ENCODE results near the gene SOX5. TPM values are rescaled to one million over a fixed set of nuclear protein-coding genes. Genes with fewer than 3 reads are reported as not detected.

SOX5 gene
- total RNA-seq, 1 experiment from 2014 or later = 3.1 TPM

DNA sequence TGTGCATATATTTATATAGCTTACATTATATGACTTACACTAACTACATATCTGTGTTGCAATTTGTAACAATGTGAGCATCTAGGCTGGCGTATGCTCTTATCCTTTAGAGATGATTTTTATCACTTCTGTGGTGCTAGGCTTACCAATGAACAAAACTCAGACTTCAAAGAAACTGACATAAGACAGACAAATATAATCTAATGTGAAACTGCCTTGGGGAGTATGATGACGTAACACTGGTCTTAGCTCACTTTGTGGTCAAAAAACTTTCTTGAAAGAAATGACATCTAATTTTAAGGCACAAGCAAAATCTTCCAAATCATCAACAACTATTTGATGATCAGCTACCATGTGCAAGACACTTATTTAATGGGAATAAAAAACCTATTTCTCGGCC lies 50.0 kb downstream of the SOX5 start:
- H3K4ac ChIP-seq (ENCODE audit: low read depth, low read length) = no peak overlapping the region
- H3K9ac ChIP-seq (ENCODE audit: extremely low read depth, insufficient read length, low read length) = no peak overlapping the region
- H2BK15ac ChIP-seq (ENCODE audit: low read depth, low read length) = no peak overlapping the region
- no peaks in the 10 kb centered on the region for H3K79me1 ChIP-seq (ENCODE audit: insufficient read depth, low read depth, low read length, poor library complexity, severe bottlenecking)
- WGBS (ENCODE audit: extremely low coverage, insufficient read length, low lambda C conversion rate) = no CpG with 5 or more reads among the region's 3 CpGs
- H4K5ac ChIP-seq (ENCODE audit: insufficient read length, low read depth, low read length) = no peak overlapping the region
- no peak overlapping the region for H3K23ac ChIP-seq (ENCODE audit: insufficient read length, low read depth, low read length)
- H3K23me2 ChIP-seq (ENCODE audit: insufficient read length, low read depth, low read length, poor library complexity, severe bottlenecking) = no peaks in the 10 kb centered on the region
- peaks cover 2 to 13% (median 6%) of the 10 kb centered on the region in 3 experiments; a peak in 3 of 7 replicates for H3K36me3 Mint-ChIP-seq (ENCODE audit: insufficient read depth in 1 of 3, low read depth in 3 of 3)
- no peaks in the 10 kb centered on the region for H3K9me3 ChIP-seq (ENCODE audit: control insufficient read depth, low read depth, low read length)
- H3K27ac ChIP-seq (ENCODE audit: insufficient read length, low read depth, low read length) = no peak overlapping the region
- no peak overlapping the region for H3K4me3 Mint-ChIP-seq
- no peak overlapping the region for H2BK120ac ChIP-seq (ENCODE audit: low read depth, low read length, poor library complexity, severe bottlenecking)
- no peak overlapping the region for H3K18ac ChIP-seq (ENCODE audit: insufficient read length, low read depth, low read length)
- no peak overlapping the region for H3K4me2 ChIP-seq (ENCODE audit: insufficient read depth, insufficient read length, low read length)
- H2BK12ac ChIP-seq (ENCODE audit: insufficient read length, low read depth, low read length) = no peak overlapping the region
- H3T11ph ChIP-seq (ENCODE audit: low read length) = no peak overlapping the region
- H4K91ac ChIP-seq (ENCODE audit: insufficient read length, low read depth, low read length) = no peak overlapping the region
- no peak overlapping the region for H2BK20ac ChIP-seq (ENCODE audit: low read depth, low read length, poor library complexity, severe bottlenecking)
- H3K27me3 ChIP-seq (ENCODE audit: insufficient read depth, low read length) = no peaks in the 10 kb centered on the region
- H3K27ac Mint-ChIP-seq = no peak overlapping the region
- peaks cover 19 to 22% of the 10 kb centered on the region in 2 experiments for H3K4me1 Mint-ChIP-seq
- H3K56ac ChIP-seq (ENCODE audit: insufficient read length, low read depth, low read length) = no peak overlapping the region
- TF ChIP-seq CTCF (conservative IDR thresholded peaks at IDR 0.05) = no peak
- no peak for DNase-seq
- H3K9me3 Mint-ChIP-seq = peaks cover 3 to 10% of the 10 kb centered on the region in 2 experiments; a peak in 4 of 5 replicates
- H2BK5ac ChIP-seq (ENCODE audit: insufficient read length, low read length) = no peak overlapping the region
- no peak overlapping the region for H4K8ac ChIP-seq (replicated peaks; ENCODE audit: insufficient read length, low read depth, low read length)
- H3K14ac ChIP-seq (ENCODE audit: insufficient read depth, low read length) = no peak overlapping the region
- no peaks in the 10 kb centered on the region; the same call in 1 of the 2 replicates for H3K4me1 ChIP-seq (ENCODE audit: insufficient read depth, low read length)
- H3K27me3 Mint-ChIP-seq (ENCODE audit: low read depth) = no peaks in the 10 kb centered on the region
- no peak overlapping the region for H2AK5ac ChIP-seq (ENCODE audit: insufficient read length, low read length)
- H2AFZ ChIP-seq (ENCODE audit: low read length) = no peak overlapping the region
- H3K79me2 ChIP-seq (ENCODE audit: insufficient read depth, low read length) = no peaks in the 10 kb centered on the region
- H4K20me1 ChIP-seq (ENCODE audit: control insufficient read depth, insufficient read depth, insufficient read length) = no peaks in the 10 kb centered on the region

Measured in H9 (cell line).